ENCODE results near the gene TAP2.
A peak's percentile ranks its signal among the peaks of the same experiment; 100 is the strongest.
"Not testable (repeated sequence)": the region's sequence is repeated elsewhere in the genome, so short reads cannot be mapped to it uniquely, and the experiment has no call there.

TAP2 gene

DNA sequence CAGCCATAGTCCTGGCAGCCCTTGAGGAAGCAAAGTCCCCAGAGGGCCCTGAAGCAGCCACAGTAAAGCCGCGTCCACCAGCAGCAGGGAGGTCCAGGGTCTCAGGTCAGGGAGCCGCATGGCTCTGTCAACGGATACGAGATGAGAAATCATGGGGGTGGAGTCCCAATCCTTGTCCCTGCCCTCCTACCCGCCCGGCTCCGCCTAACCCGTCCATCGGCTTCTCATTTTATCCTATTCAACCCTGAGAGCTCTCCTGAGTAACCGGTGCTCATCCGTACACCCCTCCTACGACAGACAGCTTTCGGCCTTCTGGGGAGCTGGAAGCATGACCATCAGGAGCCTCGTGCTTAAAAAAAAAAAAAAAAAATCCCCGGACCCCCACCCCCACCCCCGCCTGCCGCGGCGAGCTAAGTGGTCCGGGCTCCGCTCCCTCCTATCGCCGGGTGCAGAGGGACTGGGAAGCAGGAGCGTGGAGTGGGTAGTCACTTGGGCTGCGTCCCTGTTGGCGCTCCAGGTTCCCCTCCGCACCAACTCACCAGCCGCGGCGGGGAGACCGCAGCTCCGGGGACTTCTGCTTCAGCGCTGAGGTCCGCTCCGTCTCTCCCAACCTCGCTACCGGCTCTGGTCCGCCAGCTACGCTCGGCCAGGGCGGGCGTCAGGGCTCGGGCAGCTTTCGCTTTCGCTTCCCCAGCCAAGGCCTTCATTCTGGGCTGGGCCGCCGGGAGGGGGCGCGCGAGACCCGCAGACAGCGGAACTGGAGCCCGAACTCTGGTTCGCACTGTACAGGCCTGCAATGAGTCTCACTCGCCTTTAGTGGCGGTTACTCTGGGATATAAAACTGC is at the start of gene TAP2:
Gene TAP2, minus strand, starts transcription at position 626 of the 845 bp plus-strand sequence. Its CDS starts 506 bp downstream, at position 120.
- peak; percentile 95 for DNase-seq

DNA sequence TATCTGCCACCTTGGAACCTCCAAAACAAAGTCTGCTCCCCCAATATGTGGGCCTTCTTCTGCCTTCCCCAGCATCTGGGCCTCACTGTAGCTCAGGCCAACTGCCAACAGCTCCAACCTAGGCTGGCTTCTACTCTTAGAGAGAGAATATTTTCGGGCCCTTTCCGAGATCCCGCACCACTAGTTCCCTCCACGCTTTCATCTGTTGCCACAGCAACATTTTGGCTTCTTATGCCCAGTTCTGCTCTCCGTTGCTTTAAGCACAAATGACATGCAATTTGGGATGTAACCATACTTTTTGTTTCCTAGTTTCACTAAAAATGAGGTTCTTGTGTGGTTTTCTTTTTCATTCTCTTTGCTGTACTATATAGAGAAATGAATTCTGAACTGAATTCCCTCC is 49.1 kb upstream of the TAP2 start:
- no peak for DNase-seq

- DNase-seq, result no peak
These were observed 48.3 kb upstream of the TAP2 start for GRCh38 chr6:32886681-32887383.

GRCh38 chr6:32885698-32886286 is 47.3 kb upstream of the TAP2 start:
- no peak for DNase-seq

- no peak for DNase-seq
These were observed 45.2 kb upstream of the TAP2 start for GRCh38 chr6:32883789-32884188.

DNA sequence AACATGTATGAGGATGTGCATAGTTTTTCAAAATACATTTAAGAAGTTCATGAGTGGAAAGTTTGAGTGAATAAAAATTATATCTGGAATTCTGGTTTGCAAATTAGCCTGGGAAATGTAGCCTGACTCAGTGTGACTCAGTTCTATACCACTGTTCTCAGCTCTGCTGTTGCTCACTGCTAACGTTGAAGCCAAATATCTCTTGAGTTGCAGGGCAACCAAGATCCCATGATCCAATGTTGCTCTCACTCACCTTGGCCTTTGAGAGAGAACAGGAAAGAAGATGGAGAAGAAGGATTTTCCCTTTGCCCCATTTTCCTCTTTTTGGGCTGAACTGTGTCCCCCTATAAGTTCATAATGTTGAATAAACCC is 44.3 kb upstream of the TAP2 start:
- DNase-seq, result no peak

DNA sequence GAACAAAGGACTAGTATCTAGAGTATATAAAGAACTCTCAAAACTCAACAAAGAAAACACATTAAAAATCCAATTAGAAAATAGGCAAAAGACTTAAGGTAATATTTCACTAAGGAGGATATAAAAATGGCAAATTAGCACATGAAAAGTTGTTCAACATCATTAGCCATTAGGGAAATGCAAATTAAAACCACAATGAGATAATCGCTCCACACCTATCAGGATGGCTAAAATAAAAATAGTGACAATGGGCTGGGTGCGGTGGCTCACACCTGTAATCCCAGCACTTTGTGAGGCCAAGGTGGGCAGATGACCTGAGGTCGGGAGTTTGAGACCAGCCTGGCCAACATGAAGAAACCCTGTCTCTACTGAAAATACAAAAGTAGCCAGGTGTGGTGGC is 42.4 kb upstream of the TAP2 start:
- not testable (repeated sequence) for DNase-seq

DNA sequence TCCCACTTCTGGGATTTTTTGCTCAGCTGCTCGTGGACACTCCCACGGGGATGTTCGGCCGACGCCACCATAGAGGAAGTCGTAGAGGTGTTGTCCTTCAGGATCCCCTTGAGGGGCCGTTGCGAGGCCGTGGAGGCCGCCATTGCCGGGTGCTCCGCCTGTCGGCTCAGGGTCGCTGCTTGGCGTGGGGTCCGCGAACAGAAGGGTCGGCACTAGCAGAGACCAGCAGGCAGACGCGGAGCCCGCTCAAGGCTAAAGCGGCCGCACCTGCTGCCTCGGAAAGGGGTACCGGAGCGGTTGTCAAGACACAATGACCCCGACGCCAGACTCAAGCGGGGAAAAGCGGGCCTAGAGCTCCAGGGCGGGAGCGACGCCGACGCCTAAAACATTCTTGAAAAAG is 41.2 kb upstream of the TAP2 start:
- no peak for DNase-seq

DNA sequence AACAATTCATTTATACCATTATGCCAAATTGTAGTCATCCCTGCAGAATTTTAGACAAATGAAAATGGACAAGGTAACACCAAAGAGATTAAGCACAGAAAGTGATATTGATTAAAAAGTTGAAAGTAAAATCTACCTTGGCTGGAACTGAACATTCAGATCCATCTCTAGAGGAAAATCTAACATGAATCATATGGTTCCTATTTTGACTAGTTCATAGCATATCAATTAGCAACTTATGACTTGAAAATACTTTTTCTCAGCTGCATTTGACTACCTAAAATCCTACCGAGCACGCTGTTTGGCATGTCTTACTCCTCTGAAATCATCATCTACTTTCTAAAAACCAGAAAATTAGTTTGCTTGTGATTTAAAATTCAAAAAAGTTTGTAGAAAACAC is 38.1 kb upstream of the TAP2 start:
- no peak for DNase-seq

GRCh38 chr6:32873947-32874346 is 35.4 kb upstream of the TAP2 start:
- not testable (repeated sequence) for DNase-seq

- peak; percentile 78 for DNase-seq
These were observed 29.8 kb upstream of the TAP2 start for GRCh38 chr6:32868257-32868788.

GRCh38 chr6:32867554-32868256 is 29.2 kb upstream of the TAP2 start:
- no peak for DNase-seq

DNA sequence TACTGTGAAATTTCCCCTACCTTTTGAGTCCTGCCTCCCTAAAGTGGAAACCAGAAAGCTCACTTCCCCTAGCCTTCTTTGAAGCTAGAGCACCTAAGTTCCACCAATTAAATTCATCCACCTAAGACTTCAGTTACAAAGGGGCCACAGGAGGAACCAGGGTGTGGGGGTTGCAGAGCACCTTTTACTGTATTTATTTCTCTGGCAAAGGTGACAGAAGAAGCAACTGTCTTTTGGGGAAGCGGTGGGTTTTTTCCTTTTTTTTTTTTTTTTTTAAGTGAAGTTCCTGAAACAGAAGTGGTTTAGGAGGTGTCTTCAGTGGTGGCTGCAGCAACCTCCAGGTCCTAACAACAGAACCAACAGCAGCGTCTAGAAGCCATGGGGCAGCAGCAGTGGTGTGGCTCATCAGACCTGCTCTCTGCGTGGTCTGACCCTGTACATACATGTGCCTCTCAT is 28.5 kb upstream of the TAP2 start:
- DNase-seq, result no peak

DNA sequence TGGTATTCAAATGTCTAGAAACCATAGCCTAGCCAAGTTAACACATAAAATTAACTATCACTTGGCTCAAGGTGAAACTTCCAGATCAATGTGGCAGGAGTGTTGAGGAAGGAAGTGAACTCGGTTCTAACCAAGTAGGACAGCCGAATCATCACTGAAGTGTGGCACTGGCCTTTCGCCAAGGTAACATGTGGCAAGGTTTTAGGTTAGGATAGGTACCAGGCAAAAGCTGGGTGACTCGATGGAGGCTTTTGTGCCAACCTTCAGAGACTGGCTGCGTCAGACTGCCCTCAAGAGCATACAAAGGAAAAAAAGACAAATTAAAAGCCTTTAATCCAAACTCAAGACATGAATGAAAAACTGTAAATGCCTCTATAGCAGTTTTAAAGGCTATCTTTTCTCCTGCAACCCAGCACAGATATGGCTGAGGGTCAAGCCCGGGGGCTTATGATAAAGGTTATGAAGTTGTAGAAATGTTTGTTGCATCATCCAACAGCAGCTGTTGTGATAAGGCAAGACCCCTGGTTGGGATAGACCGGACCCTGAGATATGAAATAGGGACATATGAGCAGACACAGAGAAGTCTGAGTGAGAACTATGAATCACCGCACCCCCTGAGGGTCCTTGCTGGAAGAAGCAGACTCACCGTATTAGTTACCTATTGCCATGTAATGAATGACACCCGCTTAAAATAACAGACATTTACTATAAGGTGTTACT is 27.3 kb upstream of the TAP2 start:
- DNase-seq, result no peak

- no peak for DNase-seq
These were observed 24.2 kb upstream of the TAP2 start for GRCh38 chr6:32862725-32863124.

- DNase-seq, result no peak
These were observed 22.1 kb upstream of the TAP2 start for GRCh38 chr6:32860674-32861073.

DNA sequence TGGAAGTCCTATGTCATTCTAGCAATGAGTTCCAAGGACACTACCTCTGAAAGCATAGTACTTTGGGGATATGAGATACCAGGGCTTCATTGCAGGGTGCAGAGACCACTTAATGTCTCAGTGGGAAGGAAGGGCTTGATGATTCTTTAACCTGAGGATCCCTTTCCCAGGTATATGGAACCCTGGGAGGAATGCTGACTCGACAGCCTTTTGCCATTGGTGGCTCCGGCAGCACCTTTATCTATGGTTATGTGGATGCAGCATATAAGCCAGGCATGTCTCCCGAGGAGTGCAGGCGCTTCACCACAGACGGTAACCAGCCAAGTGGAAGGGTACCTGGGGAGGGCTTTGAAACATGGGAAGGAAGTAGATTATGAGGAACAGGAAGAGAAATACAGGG is 19.7 kb upstream of the TAP2 start:
- DNase-seq, result no peak

- DNase-seq, result no peak
These were observed 18.8 kb upstream of the TAP2 start for GRCh38 chr6:32857156-32857891.

- no peak for DNase-seq
These were observed 17.1 kb upstream of the TAP2 start for GRCh38 chr6:32855467-32856174.

DNA sequence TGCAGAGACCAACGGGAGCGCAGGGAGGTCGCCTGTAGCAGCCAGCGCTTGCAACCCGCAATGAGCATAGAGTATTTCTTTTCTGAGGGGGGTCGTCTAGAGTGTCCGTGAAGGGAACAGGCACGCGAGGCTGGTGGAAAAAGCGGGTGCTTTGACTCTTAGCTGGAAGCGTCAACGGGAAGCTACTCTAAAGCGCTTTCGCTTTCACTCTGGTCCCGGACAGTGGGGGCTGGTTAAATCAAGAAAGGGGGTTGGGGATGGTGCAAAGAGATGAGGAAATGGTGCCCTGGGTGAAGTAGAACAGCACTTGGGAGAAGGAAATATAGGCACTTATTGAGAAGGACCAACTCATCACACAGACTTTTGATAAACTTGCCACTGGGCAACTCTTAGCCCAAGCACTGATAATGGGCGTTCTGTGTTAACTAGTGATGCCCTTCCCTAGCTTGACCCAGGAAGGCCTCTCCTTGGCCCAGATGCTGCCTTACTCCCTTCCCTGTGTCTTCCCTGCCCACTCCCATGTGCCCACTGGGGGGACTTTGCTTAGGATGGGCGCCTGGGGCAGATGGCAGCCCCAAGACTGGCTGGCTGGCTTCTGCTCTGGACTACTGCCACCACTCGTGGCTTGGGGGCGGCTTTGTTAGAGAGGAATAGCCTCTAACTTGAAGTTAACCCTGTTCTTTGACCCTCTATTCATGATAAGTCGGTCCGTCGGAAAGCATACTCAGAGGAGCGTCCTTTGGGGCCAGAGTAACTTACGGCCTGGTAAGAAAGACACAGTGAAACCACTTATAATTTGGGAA is 16.0 kb upstream of the TAP2 start:
- peak; percentile 51 for DNase-seq

Data from CD4-positive, alpha-beta T cell treated with Interferon gamma for 1 hour (primary cell).